ENCODE data around the gene ROCK2.

The ROCK2 gene

GRCh38 chr2:11224887-11225286 lies 119.5 kb downstream of the ROCK2 start:
- no peak for DNase-seq

GRCh38 chr2:11222845-11223244 lies 121.6 kb downstream of the ROCK2 start:
- DNase-seq, result no peak

GRCh38 chr2:11220445-11220844 lies 124.0 kb downstream of the ROCK2 start:
- no peak for DNase-seq

GRCh38 chr2:11215407-11215806 lies 129.0 kb downstream of the ROCK2 start:
- DNase-seq, result no peak

- no peak for DNase-seq
Measured at GRCh38 chr2:11214770-11215169, 129.7 kb downstream of the ROCK2 start.

GRCh38 chr2:11213975-11214374 lies 130.5 kb downstream of the ROCK2 start:
- DNase-seq, result no peak

GRCh38 chr2:11213090-11213638 lies 131.3 kb downstream of the ROCK2 start:
- no peak for DNase-seq

- DNase-seq, result no peak
Measured at GRCh38 chr2:11212645-11213044, 131.8 kb downstream of the ROCK2 start.

- no peak for DNase-seq
Measured at GRCh38 chr2:11208083-11208482, 136.4 kb downstream of the ROCK2 start.

GRCh38 chr2:11203480-11203879 lies 141.0 kb downstream of the ROCK2 start:
- DNase-seq, result no peak

- no peak for DNase-seq
Measured at GRCh38 chr2:11201969-11202368, 142.5 kb downstream of the ROCK2 start.

- no peak for DNase-seq
Measured at GRCh38 chr2:11200651-11201050, 143.8 kb downstream of the ROCK2 start.

GRCh38 chr2:11196246-11196645 lies 148.2 kb downstream of the ROCK2 start:
- DNase-seq, result no peak

- DNase-seq, result no peak
Measured at GRCh38 chr2:11187731-11188130, 156.7 kb downstream of the ROCK2 start.

GRCh38 chr2:11187083-11187619 lies 157.3 kb downstream of the ROCK2 start:
- DNase-seq, result no peak

- no peak for DNase-seq
Measured at GRCh38 chr2:11186145-11186544, 158.3 kb downstream of the ROCK2 start.

- no peak for DNase-seq
Measured at GRCh38 chr2:11182951-11183350, 161.5 kb downstream of the ROCK2 start.

GRCh38 chr2:11180653-11181052 lies 163.8 kb downstream of the ROCK2 start:
- DNase-seq, result no peak

- DNase-seq, result no peak
Measured at GRCh38 chr2:11179899-11180298, 164.5 kb downstream of the ROCK2 start.

- no peak for DNase-seq
Measured at GRCh38 chr2:11179196-11179595, 165.2 kb downstream of the ROCK2 start.

GRCh38 chr2:11177871-11178690 lies 166.4 kb downstream of the ROCK2 start:
- DNase-seq, result no peak

- no peak for DNase-seq
Measured at GRCh38 chr2:11175293-11175795, 169.1 kb downstream of the ROCK2 start.

- no peak for DNase-seq
Measured at GRCh38 chr2:11174222-11174621, 170.2 kb downstream of the ROCK2 start.

GRCh38 chr2:11169333-11169732 lies 175.1 kb downstream of the ROCK2 start:
- DNase-seq, result no peak

All from NCI-H1436 (cell line).